H1 (cell line): ENCODE results near the gene ANKDD1A. TPM values are rescaled to one million over a fixed set of nuclear protein-coding genes. Genes with fewer than 3 reads are reported as not detected.

Source experiments
- CTCF ChIA-PET: fragments of 300-600 bp; sonication (Branson Sonifier 250); formaldehyde crosslinking; loops from one replicate; lab custom pipeline; 2021; ENCODE audit not compliant: partially characterized antibody; lab: Charles Lee
- POLR2A ChIA-PET: fragments of 300-600 bp; sonication (Branson Sonifier 250); formaldehyde crosslinking; loops from one replicate; lab custom pipeline; 2021; ENCODE audit warnings: inconsistent platforms; ENCODE audit not compliant: partially characterized antibody; lab: Charles Lee
- DNase-seq, 2 experiments: peaks; one replicate each; pipeline versions ENCODE4 v3.0.0 to v3.0.0-alpha.2; 2010 to 2022; ENCODE audit warnings: low spot score in 2 of 2, low read depth in 1 of 2, mixed read lengths in 1 of 2
- FAIRE-seq: peaks from 2 replicates; lab custom pipeline; 2011; peaks lifted over from hg19 to GRCh38; lab: Jason Lieb, UNC
- H2AFZ ChIP-seq: 2 replicates; pipeline ENCODE4 v1.8.1; 2012; ENCODE audit warnings: low read length, inconsistent platforms
- H2AK5ac ChIP-seq: 2 replicates; pipeline ENCODE4 v1.6.1; 2013; ENCODE audit warnings: low read depth, low read length
- H2BK120ac ChIP-seq: replicated peaks from 2 replicates; pipeline ENCODE3; 2013; ENCODE audit warnings: low read depth, low read length, inconsistent platforms
- H2BK12ac ChIP-seq: 2 replicates; pipeline ENCODE4 v1.6.1; 2013; ENCODE audit warnings: low read depth, low read length
- H2BK15ac ChIP-seq: 2 replicates; pipeline ENCODE4 v1.6.1; 2013; ENCODE audit warnings: low read length
- H2BK20ac ChIP-seq: 2 replicates; pipeline ENCODE4 v1.6.1; 2013; ENCODE audit warnings: low read length
- H2BK5ac ChIP-seq: 2 replicates; pipeline ENCODE4 v1.6.1; 2013; ENCODE audit warnings: low read depth, low read length
- H3K14ac ChIP-seq: 2 replicates; pipeline ENCODE4 v1.6.1; 2013; ENCODE audit warnings: inconsistent platforms; ENCODE audit not compliant: insufficient read length
- H3K18ac ChIP-seq: 2 replicates; pipeline ENCODE4 v1.6.1; 2013; ENCODE audit warnings: low read length; ENCODE audit errors: extremely low read depth
- H3K23ac ChIP-seq: 2 replicates; pipeline ENCODE4 v1.6.1; 2013; ENCODE audit warnings: inconsistent platforms; ENCODE audit not compliant: insufficient read length
- H3K23me2 ChIP-seq: 2 replicates; pipeline ENCODE4 v1.6.1; 2013; ENCODE audit warnings: low read depth, low read length
- H3K27ac ChIP-seq: 2 replicates; pipeline ENCODE4 v1.6.1; 2011; ENCODE audit warnings: low read depth, low read length, inconsistent platforms
- H3K27me3 ChIP-seq, 4 experiments: replicated peaks in 1 of 4; 1 replicate in 1 of 4; 2 replicates in 3 of 4; pipeline versions ENCODE4 v1.6.1 to v1.8.1; 2011 to 2013; ENCODE audit warnings: low read length in 3 of 4, mild to moderate bottlenecking in 3 of 4, inconsistent platforms in 2 of 4, mixed read lengths in 2 of 4, moderate library complexity in 1 of 4; ENCODE audit not compliant: control insufficient read depth in 3 of 4, insufficient read depth in 3 of 4; ENCODE audit errors: extremely low read depth in 1 of 4
- H3K36me3 ChIP-seq, 4 experiments: 2 replicates each; pipeline versions ENCODE4 v1.6.1 to v1.8.1; 2011 to 2013; ENCODE audit warnings: mild to moderate bottlenecking in 4 of 4, low read length in 3 of 4, moderate library complexity in 2 of 4, control low read depth in 1 of 4, inconsistent platforms in 1 of 4; ENCODE audit not compliant: insufficient read depth in 4 of 4, control insufficient read depth in 2 of 4
- H3K4ac ChIP-seq: replicated peaks from 2 replicates; pipeline ENCODE3; 2013; ENCODE audit warnings: low read length, low read depth, mixed read lengths, inconsistent platforms; ENCODE audit not compliant: insufficient read length
- H3K4me1 ChIP-seq, 4 experiments: replicated peaks in 1 of 4; 1 replicate in 1 of 4; 2 replicates in 3 of 4; pipeline versions ENCODE4 v1.6.1 to v1.8.1; 2011 to 2013; ENCODE audit warnings: low read length in 3 of 4, inconsistent platforms in 2 of 4, mixed read lengths in 1 of 4; ENCODE audit not compliant: insufficient read depth in 4 of 4, control insufficient read depth in 3 of 4
- H3K4me2 ChIP-seq, 2 experiments: 2 replicates each; pipeline versions ENCODE4 v1.6.1 to v1.8.1; 2011 to 2013; ENCODE audit warnings: low read depth in 2 of 2, low read length in 2 of 2, control low read depth in 1 of 2, inconsistent platforms in 1 of 2, mild to moderate bottlenecking in 1 of 2; ENCODE audit not compliant: insufficient read depth in 1 of 2
- H3K4me3 ChIP-seq, 4 experiments: fragments of 200-600, 300-600 bp in 1 of 4; sonication (generic), shearing (Covaris generic), sonication (Bioruptor Twin) in 1 of 4; 2 replicates each; pipeline versions ENCODE4 v1.5.1 to v1.8.1; 2011 to 2016; ENCODE audit warnings: low read length in 4 of 4, low read depth in 3 of 4, control low read depth in 2 of 4, inconsistent platforms in 2 of 4, mild to moderate bottlenecking in 2 of 4, mixed read lengths in 1 of 4, moderate library complexity in 1 of 4; ENCODE audit not compliant: insufficient read depth in 2 of 4; ENCODE audit errors: extremely low read depth in 1 of 4
- H3K56ac ChIP-seq: replicated peaks from 2 replicates; pipeline ENCODE3; 2013; ENCODE audit warnings: low read depth, mild to moderate bottlenecking, mixed read lengths, low read length, inconsistent platforms; ENCODE audit not compliant: insufficient read length
- H3K79me1 ChIP-seq: 2 replicates; pipeline ENCODE4 v1.6.1; 2013; ENCODE audit warnings: low read depth, low read length, control low read depth
- H3K79me2 ChIP-seq, 2 experiments: 2 replicates each; pipeline versions ENCODE4 v1.6.1 to v1.8.1; 2012 to 2013; ENCODE audit warnings: low read length in 2 of 2, mild to moderate bottlenecking in 2 of 2, inconsistent platforms in 1 of 2; ENCODE audit not compliant: insufficient read depth in 2 of 2, control insufficient read depth in 1 of 2
- H3K9ac ChIP-seq, 4 experiments: replicated peaks in 1 of 4; 1 replicate in 1 of 4; 2 replicates in 3 of 4; pipeline versions ENCODE4 v1.6.1 to v1.8.1; 2011 to 2013; ENCODE audit warnings: low read depth in 3 of 4, low read length in 3 of 4, control low read depth in 2 of 4, mild to moderate bottlenecking in 2 of 4, moderate library complexity in 2 of 4, inconsistent platforms in 1 of 4; ENCODE audit errors: extremely low read depth in 1 of 4
- H3K9me3 ChIP-seq, 2 experiments: 2 replicates each; pipeline versions ENCODE4 v1.6.1 to v1.8.1; 2012 to 2013; ENCODE audit warnings: mild to moderate bottlenecking in 2 of 2, moderate library complexity in 2 of 2, control low read depth in 1 of 2, inconsistent platforms in 1 of 2, low read depth in 1 of 2, low read length in 1 of 2, mixed read lengths in 1 of 2; ENCODE audit not compliant: insufficient read depth in 2 of 2
- H4K20me1 ChIP-seq, 2 experiments: replicated peaks in 1 of 2; 2 replicates each; pipeline versions ENCODE3 to v1.8.1; 2011 to 2013; ENCODE audit warnings: inconsistent platforms in 2 of 2, low read length in 2 of 2, mild to moderate bottlenecking in 1 of 2; ENCODE audit not compliant: insufficient read depth in 2 of 2, control insufficient read depth in 1 of 2
- H4K5ac ChIP-seq: 2 replicates; pipeline ENCODE4 v1.6.1; 2013; ENCODE audit warnings: low read length, low read depth, mixed read lengths, inconsistent platforms; ENCODE audit not compliant: insufficient read length
- H4K8ac ChIP-seq: 2 replicates; pipeline ENCODE4 v1.8.0; 2013; ENCODE audit warnings: mild to moderate bottlenecking, moderate library complexity, low read length, inconsistent platforms; ENCODE audit not compliant: insufficient read depth; ENCODE audit errors: extremely low read depth
- H4K91ac ChIP-seq: replicated peaks from 2 replicates; pipeline ENCODE3; 2013; ENCODE audit warnings: low read length, mixed read lengths, inconsistent platforms; ENCODE audit not compliant: insufficient read length
- BACH1 ChIP-seq: IDR thresholded peaks from 2 replicates; pipeline ENCODE4 v1.6.1; 2012; ENCODE audit warnings: low read length, improper control_type of control experiment
- CBX8 ChIP-seq: fragments of 300-800, 300-1000 bp; sonication (generic); IDR thresholded peaks from 2 replicates; pipeline ENCODE4 v1.7.1; 2016; ENCODE audit warnings: low read depth, low read length, borderline replicate concordance
- EP300 ChIP-seq, 2 experiments: IDR thresholded peaks; 1 replicate in 1 of 2; 2 replicates in 1 of 2; pipeline ENCODE4 v1.6.1; 2011 to 2012; ENCODE audit warnings: low read depth in 2 of 2, low read length in 2 of 2, mild to moderate bottlenecking in 2 of 2, borderline replicate concordance in 1 of 2, inconsistent platforms in 1 of 2, moderate library complexity in 1 of 2
- JUN ChIP-seq: IDR thresholded peaks from 2 replicates; pipeline ENCODE4 v1.6.1; 2011; ENCODE audit warnings: low read depth, mild to moderate bottlenecking, improper control_type of control experiment, low read length
- JUND ChIP-seq: IDR thresholded peaks from 2 replicates; pipeline ENCODE4 v1.6.1; 2011; ENCODE audit warnings: mild to moderate bottlenecking, improper control_type of control experiment, low read length
- MAFK ChIP-seq: IDR thresholded peaks from 2 replicates; pipeline ENCODE4 v1.6.1; 2012; ENCODE audit warnings: low read depth, mild to moderate bottlenecking, improper control_type of control experiment, low read length
- POU5F1 ChIP-seq: IDR thresholded peaks from 2 replicates; pipeline ENCODE4 v1.6.1; 2011; ENCODE audit warnings: low read depth, mild to moderate bottlenecking, low read length, moderate library complexity
- TBP ChIP-seq: IDR thresholded peaks from 2 replicates; pipeline ENCODE4 v1.6.1; 2011; ENCODE audit warnings: low read depth, low read length, improper control_type of control experiment
- whole genome bisulfite sequencing, 2 experiments: shearing (Covaris generic) in 1 of 2; methylation state at CpG; one replicate each; pipeline versions ENCODE4 v1.1.6 to v1.1.7; 2013 to 2015; ENCODE audit warnings: low lambda C conversion rate in 2 of 2, mixed read lengths in 2 of 2, inconsistent platforms in 1 of 2, low coverage in 1 of 2, missing lambda C conversion rate in 1 of 2; ENCODE audit not compliant: insufficient replicate concordance in 2 of 2, insufficient coverage in 1 of 2, insufficient read length in 1 of 2; ENCODE audit errors: extremely low coverage in 1 of 2, missing lambda C conversion rate in 1 of 2; 5-methylcytosine and 5-hydroxymethylcytosine counted together
- polyA plus RNA-seq, 7 experiments: library from polyadenylated mRNA; depleted of rRNA in 3 of 7; stranded (reverse) in 5 of 7; unstranded in 2 of 7; fragments of >200 nt in 5 of 7; fragments of 200-250 nt in 2 of 7; gene quantifications; 1 replicate in 5 of 7; 2 replicates in 1 of 7; 4 replicates in 1 of 7; pipeline versions ENCODE4 v1.2.1 to v1.2.3, GENCODE V29; 2011 to 2013; ENCODE audit warnings: missing spikeins in 2 of 7, mixed read lengths in 2 of 7
- total RNA-seq: library from RNA; stranded (reverse); fragmentation: NEBNext Ultra II Directional; extraction: Animal tissue kit (Norgen Biotek cat#: 25700); gene quantifications from 2 replicates; pipeline ENCODE4 v1.2.1, GENCODE V29; 2021

The ANKDD1A gene
- total and polyA plus RNA-seq, 2 of the 8 experiments (the other 6 are each of a cell fraction or from before 2014, with no cell fraction given): 4.1 to 5.0 TPM

DNA sequence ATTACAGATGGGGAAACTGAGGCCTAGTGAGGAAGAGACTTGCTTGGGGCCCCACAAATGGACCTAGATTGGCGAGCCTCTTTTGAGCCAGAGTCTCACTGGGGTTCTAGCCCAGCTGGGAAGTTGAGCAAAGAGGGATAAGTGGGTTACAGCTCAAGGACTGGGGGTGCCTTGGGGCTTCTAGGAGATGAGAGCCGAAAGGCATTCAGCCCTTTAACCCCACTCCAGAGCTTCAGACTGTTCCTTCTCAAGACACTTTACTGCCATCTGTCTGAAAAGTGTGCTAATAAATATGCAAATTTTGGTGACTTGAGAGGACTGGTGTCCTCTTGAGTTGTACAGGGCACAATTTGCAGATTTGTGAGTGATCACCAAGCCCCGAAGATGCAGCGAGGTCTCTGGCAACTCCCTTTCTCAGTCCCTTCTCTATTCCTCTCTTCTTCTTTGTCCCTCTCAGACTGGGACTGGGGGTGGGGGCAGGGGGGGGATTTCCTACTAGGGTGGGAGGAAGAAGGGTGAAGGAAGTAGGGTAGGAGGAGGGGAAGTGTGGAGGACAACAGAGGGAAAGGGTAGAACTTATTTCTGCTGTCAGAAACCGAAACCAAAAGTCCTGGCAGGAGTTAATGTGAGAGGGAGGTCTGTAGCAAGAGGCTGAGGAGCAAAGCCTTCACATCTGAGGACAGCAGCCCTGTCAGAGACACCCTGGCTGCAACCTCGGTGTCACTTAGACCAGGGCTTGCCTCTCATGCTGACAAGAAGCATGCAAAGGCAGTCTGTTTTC lies 16.2 kb upstream of the ANKDD1A start:
- Histone ChIP-seq H3K79me2 (no peaks in the 10 kb centered on the region), H2AK5ac (no peak overlapping the region), H3K9ac (no peak overlapping the region), H3K4me1 (peaks cover 7 to 26% (median 14%) of the 10 kb centered on the region in 4 experiments; a peak in 6 of 7 replicates), H3K27me3 (no peaks in the 10 kb centered on the region), H3K4me2 (peak overlapping the region; percentile 81 to 83), H3K9me3 (no peaks in the 10 kb centered on the region), H3K4me3 (peak overlapping the region in 1 of 4 experiments; percentile 62; a peak in 2 of 8 replicates), H2BK20ac (no peak overlapping the region), H2BK5ac (peak overlapping the region; percentile 35; the same call in 1 of the 2 replicates), H4K8ac (no peak overlapping the region), H3K79me1 (no peaks in the 10 kb centered on the region), H3K14ac (no peak overlapping the region), H2BK15ac (peak overlapping the region; percentile 75), H3K36me3 (no peaks in the 10 kb centered on the region), H3K18ac (0 out of 2 replicates have a peak overlapping the region, but pooled peaks have one; percentile 13), H3K4ac (no peak overlapping the region), H3K23me2 (peaks cover 10% of the 10 kb centered on the region; the same call in 1 of the 2 replicates), H2BK12ac (peak overlapping the region; percentile 84; the same call in 1 of the 2 replicates), H4K91ac (no peak overlapping the region), H4K5ac (no peak overlapping the region), H2AFZ (no peak overlapping the region), H3K56ac (no peak overlapping the region), H3K27ac (no peak overlapping the region), H2BK120ac (no peak overlapping the region), H3K23ac (no peak overlapping the region), H4K20me1 (no peaks in the 10 kb centered on the region)
- 84% methylated on average over 3 of the region's 6 CpGs; no CpG with 5 or more reads in 1 of the 2 experiments for WGBS, 2 experiments
- CTCF ChIA-PET: interaction anchor here (0.6 to 2.8 kb wide), 11 partner anchors 8 to 181 kb away, joined by 3 to 12 read pairs (median 5); no protein-coding TSS in a partner anchor
- DNase-seq (no peak), FAIRE-seq (no peak)
- POLR2A ChIA-PET: interaction anchor here (1.4 to 2.9 kb wide), 12 partner anchors 9 to 87 kb away, joined by 3 to 16 read pairs (median 8); partner anchors contain the start of gene PIF1
- no peak for TF ChIP-seq EP300 (IDR thresholded peaks at IDR 0.05; ENCODE audit: borderline replicate concordance in 1 of 2, low read depth in 2 of 2, low read length in 2 of 2)
- no peak for TF ChIP-seq POU5F1
- no peak for TF ChIP-seq TBP
- TF ChIP-seq CBX8: no peak
- TF ChIP-seq MAFK: no peak
- TF ChIP-seq JUND: no peak
- no peak for TF ChIP-seq BACH1
- TF ChIP-seq JUN: no peak
